Stimulated activated CD8-positive, alpha-beta memory T cell treated with anti-CD3 and anti-CD28 coated beads, Interleukin-7, amount 100 ng/mL, for 48 hours (primary cell): ENCODE results near the gene MEGF6.

Experiments used
- DNase-seq, 2 donors: peaks; one replicate each; pipeline ENCODE4 v3.0.0-alpha.2; 2020; ENCODE audit warnings: low read depth in 1 of 2; ENCODE audit errors: extremely low read depth in 1 of 2

Gene MEGF6

GRCh38 chr1:3527774-3528173, 83.5 kb downstream of the MEGF6 start:
- no peak for DNase-seq

- no peak for DNase-seq
Observed at GRCh38 chr1:3525551-3526482, 85.5 kb downstream of the MEGF6 start.

GRCh38 chr1:3524556-3525203, 86.6 kb downstream of the MEGF6 start:
- DNase-seq, result no peak

GRCh38 chr1:3523980-3524379, 87.3 kb downstream of the MEGF6 start:
- no peak for DNase-seq

GRCh38 chr1:3522564-3523265, 88.6 kb downstream of the MEGF6 start:
- no peak for DNase-seq

GRCh38 chr1:3522112-3522511, 89.2 kb downstream of the MEGF6 start:
- DNase-seq, result no peak

- DNase-seq, result no peak
Observed at GRCh38 chr1:3521426-3521825, 89.9 kb downstream of the MEGF6 start.

- no peak for DNase-seq
Observed at GRCh38 chr1:3520419-3521378, 90.6 kb downstream of the MEGF6 start.

- DNase-seq, result no peak
Observed at GRCh38 chr1:3519301-3519885, 91.9 kb downstream of the MEGF6 start.

GRCh38 chr1:3518756-3519155, 92.6 kb downstream of the MEGF6 start:
- DNase-seq, result no peak

GRCh38 chr1:3518256-3518655, 93.1 kb downstream of the MEGF6 start:
- no peak for DNase-seq

- DNase-seq, result no peak
Observed at GRCh38 chr1:3516911-3517675, 94.2 kb downstream of the MEGF6 start.

GRCh38 chr1:3516481-3516869, 94.8 kb downstream of the MEGF6 start:
- DNase-seq, result no peak

- no peak for DNase-seq
Observed at GRCh38 chr1:3515774-3516480, 95.4 kb downstream of the MEGF6 start.

GRCh38 chr1:3515272-3515671, 96.0 kb downstream of the MEGF6 start:
- no peak for DNase-seq

GRCh38 chr1:3514404-3514803, 96.9 kb downstream of the MEGF6 start:
- no peak for DNase-seq

GRCh38 chr1:3511856-3512255, 99.5 kb downstream of the MEGF6 start:
- no peak for DNase-seq

- no peak for DNase-seq
Observed at GRCh38 chr1:3511306-3511705, 100.0 kb downstream of the MEGF6 start.

- DNase-seq, result no peak
Observed at GRCh38 chr1:3510956-3511250, 100.4 kb downstream of the MEGF6 start.
